ENCODE results near the gene IFIT3.
A peak's percentile ranks its signal among the peaks of the same experiment; 100 is the strongest.
"Not testable (repeated sequence)": the region's sequence is repeated elsewhere in the genome, so short reads cannot be mapped to it uniquely, and the experiment has no call there.

IFIT3 gene

DNA sequence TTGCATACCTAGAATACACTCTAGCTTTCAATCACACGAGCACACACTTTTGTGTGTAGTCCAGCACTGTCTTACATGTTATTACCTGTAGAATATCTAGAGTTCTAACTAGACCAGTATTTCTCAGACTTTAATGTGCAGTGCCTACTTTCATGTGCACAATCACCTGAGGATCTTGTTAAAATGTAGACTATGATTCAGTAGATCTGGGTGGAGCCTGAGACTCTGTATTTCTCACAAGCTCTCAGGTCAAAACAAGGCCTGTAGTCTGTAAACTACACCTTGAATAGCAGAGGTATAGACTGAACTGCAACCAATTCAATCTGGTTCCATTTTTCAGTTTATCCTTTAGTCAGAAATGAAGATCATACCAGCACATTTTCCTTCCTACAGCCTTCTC, 14.8 kb upstream of the IFIT3 start:
- Histone ChIP-seq H3K27ac (ENCODE audit: low read depth, low read length) (no peak overlapping the region), H3K4me3 (ENCODE audit: low read length) (no peak overlapping the region), H3K4me1 (ENCODE audit: insufficient read depth, low read length) (no peaks in the 10 kb centered on the region), H3K9me3 (ENCODE audit: insufficient read depth, low read depth, low read length) (no peaks in the 10 kb centered on the region; the same call in 1 of the 2 replicates), H3K36me3 (ENCODE audit: insufficient read depth, low read length) (no peaks in the 10 kb centered on the region), H3K27me3 (ENCODE audit: insufficient read depth, low read length) (no peaks in the 10 kb centered on the region), H3K9ac (ENCODE audit: low read depth, low read length) (no peak overlapping the region)
- 100% methylated on average over 1 of the region's 1 CpG for WGBS

DNA sequence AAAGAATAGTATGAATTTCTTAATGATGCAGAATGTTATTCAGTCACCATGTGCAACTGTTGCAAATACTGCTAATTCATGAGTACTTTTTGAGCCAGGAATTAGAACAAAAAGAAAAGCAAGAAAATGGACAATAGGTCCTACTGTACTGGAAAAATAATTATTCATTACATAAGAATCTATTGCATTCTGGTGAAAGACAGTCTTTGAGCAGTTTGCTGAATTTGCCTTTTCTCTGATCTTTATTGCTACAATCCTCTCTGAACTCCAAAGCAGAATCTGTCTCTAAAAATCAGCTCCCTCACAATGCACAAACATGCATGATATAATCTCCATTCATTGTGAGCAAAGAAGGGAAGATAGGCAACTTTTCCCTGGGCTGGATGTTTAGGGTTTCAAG, 13.1 kb upstream of the IFIT3 start:
- H3K27me3 ChIP-seq (ENCODE audit: insufficient read depth, low read length) = no peaks in the 10 kb centered on the region
- no peaks in the 10 kb centered on the region for H3K4me1 ChIP-seq (ENCODE audit: insufficient read depth, low read length)
- no peaks in the 10 kb centered on the region; the same call in 1 of the 2 replicates for H3K9me3 ChIP-seq (ENCODE audit: insufficient read depth, low read depth, low read length)
- H3K9ac ChIP-seq (ENCODE audit: low read depth, low read length) = no peak overlapping the region
- H3K4me3 ChIP-seq (ENCODE audit: low read length) = no peak overlapping the region
- no peak overlapping the region for H3K27ac ChIP-seq (ENCODE audit: low read depth, low read length)
- H3K36me3 ChIP-seq (ENCODE audit: insufficient read depth, low read length) = no peaks in the 10 kb centered on the region

DNA sequence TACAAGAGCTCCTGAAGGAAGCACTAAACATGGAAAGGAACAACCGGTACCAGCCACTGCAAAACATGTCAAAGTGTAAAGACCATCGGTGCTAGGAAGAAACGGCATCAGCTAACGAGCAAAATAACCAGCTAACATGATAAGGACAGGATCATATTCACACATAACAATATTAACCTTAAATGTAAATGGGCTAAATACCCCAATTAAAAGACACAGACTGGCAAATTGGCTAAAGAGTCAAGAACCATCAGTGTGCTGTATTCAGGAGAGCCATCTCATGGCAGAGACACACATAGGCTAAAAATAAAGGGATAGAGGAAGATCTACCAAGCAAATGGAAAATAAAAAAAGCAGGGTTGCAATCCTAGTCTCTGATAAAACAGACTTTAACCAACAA, 9.8 kb upstream of the IFIT3 start:
- 98% methylated on average over 4 of the region's 4 CpGs for WGBS

DNA sequence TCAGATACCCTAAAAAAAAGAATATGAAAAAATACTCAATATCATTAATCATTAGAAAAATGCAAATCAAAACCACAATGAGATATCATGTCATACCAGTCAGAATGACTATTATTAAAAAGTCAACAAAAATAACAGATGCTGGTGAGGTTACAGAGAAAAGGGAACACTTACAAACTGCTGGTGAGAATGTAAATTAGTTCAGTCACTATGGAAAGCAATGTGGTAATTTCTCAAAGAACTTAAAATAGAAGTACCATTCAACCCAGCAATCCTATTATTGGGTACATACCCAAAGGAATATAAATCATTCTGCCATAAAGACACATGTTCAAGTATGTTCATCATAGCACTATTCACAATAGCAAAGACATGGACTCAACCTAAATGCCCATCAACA, 2.7 kb upstream of the IFIT3 start:
- not testable (repeated sequence) for H3K9ac ChIP-seq (ENCODE audit: low read depth, low read length); H3K36me3 ChIP-seq (ENCODE audit: insufficient read depth, low read length); H3K27me3 ChIP-seq (ENCODE audit: insufficient read depth, low read length); H3K9me3 ChIP-seq (ENCODE audit: insufficient read depth, low read depth, low read length); H3K27ac ChIP-seq (ENCODE audit: low read depth, low read length); H3K4me3 ChIP-seq (ENCODE audit: low read length)
- H3K4me1 ChIP-seq (ENCODE audit: insufficient read depth, low read length) = peaks cover 30% of the 10 kb centered on the region

More for the DNA sequence above, 9.8 kb upstream of the IFIT3 start:
- H3K27me3 ChIP-seq (ENCODE audit: insufficient read depth, low read length); H3K9me3 ChIP-seq (ENCODE audit: insufficient read depth, low read depth, low read length); H3K4me1 ChIP-seq (ENCODE audit: insufficient read depth, low read length); H3K36me3 ChIP-seq (ENCODE audit: insufficient read depth, low read length); H3K9ac ChIP-seq (ENCODE audit: low read depth, low read length); H3K4me3 ChIP-seq (ENCODE audit: low read length); H3K27ac ChIP-seq (ENCODE audit: low read depth, low read length): not testable (repeated sequence)

DNA sequence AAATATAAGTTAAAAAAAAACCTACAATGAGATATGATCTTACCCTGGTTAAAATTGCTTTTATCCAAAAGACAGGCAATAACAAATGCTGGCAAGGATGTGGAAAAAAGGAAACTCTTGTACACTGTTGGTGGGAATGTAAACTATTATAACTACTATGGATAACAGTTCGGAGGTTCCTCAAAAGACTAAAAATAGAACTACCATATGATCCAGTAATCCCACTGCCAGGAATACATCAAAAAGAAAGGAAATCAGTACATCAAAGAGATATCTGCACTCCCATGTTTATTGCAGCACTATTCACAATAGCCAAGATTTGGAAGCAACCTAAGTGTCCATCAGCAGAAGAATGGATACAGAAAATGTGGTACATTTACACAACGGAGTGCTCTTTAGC, 1.9 kb upstream of the IFIT3 start:
- H3K27ac ChIP-seq (ENCODE audit: low read depth, low read length); H3K27me3 ChIP-seq (ENCODE audit: insufficient read depth, low read length); H3K9me3 ChIP-seq (ENCODE audit: insufficient read depth, low read depth, low read length); H3K9ac ChIP-seq (ENCODE audit: low read depth, low read length); H3K36me3 ChIP-seq (ENCODE audit: insufficient read depth, low read length); H3K4me3 ChIP-seq (ENCODE audit: low read length): not testable (repeated sequence)
- peaks cover 34% of the 10 kb centered on the region for H3K4me1 ChIP-seq (ENCODE audit: insufficient read depth, low read length)
- WGBS = 92% methylated on average over 2 of the region's 2 CpGs

DNA sequence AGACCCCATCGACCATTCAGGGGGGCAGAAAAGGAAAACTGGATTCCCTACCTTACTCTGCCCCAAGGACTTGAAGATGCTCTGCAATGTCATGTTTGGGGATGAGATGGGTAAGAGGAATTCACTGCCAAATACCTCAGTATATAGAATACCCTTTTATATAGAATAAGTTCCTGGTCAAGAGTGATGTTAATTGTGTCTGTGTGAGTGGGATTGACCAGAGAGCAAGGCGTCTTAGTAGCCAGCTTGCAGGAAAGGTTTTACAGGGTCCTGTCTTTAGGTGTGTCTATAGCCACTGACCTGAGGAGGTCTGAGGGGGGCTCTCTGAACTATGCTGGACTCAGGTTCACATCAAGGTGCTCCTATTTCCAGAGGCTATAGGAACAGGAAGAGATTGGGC, 1.4 kb downstream of the IFIT3 start:
- Histone ChIP-seq H3K36me3 (ENCODE audit: insufficient read depth, low read length) (no peaks in the 10 kb centered on the region), H3K4me1 (ENCODE audit: insufficient read depth, low read length) (peaks cover 54% of the 10 kb centered on the region), H3K27ac (ENCODE audit: low read depth, low read length) (no peak overlapping the region), H3K27me3 (ENCODE audit: insufficient read depth, low read length) (no peaks in the 10 kb centered on the region), H3K9ac (ENCODE audit: low read depth, low read length) (no peak overlapping the region), H3K9me3 (ENCODE audit: insufficient read depth, low read depth, low read length) (no peaks in the 10 kb centered on the region), H3K4me3 (ENCODE audit: low read length) (no peak overlapping the region)
- WGBS = 94% methylated on average over 2 of the region's 2 CpGs

DNA sequence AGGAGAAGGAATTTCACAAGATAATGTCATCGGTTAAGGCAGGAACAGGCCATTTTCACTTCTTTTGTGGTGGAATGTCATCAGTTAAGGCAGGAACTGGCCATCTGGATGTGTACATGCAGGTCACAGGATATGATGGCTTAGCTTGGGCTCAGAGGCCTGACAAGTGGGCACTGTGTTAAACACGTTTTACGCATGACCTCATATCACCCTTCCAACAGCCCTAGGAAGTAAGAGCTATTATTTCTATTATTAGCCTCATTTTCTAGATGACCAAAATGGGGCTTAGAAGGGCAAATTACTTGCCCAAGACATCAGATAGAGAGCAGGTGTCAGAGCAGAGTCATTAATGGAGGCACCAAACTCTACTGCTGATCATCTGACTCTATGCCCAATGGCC, 2.2 kb downstream of the IFIT3 start:
- not testable (repeated sequence) for H3K9me3 ChIP-seq (ENCODE audit: insufficient read depth, low read depth, low read length); H3K27ac ChIP-seq (ENCODE audit: low read depth, low read length); H3K27me3 ChIP-seq (ENCODE audit: insufficient read depth, low read length); H3K4me3 ChIP-seq (ENCODE audit: low read length); H3K36me3 ChIP-seq (ENCODE audit: insufficient read depth, low read length); H3K9ac ChIP-seq (ENCODE audit: low read depth, low read length)
- peaks cover 55% of the 10 kb centered on the region for H3K4me1 ChIP-seq (ENCODE audit: insufficient read depth, low read length)
- WGBS = 57% methylated on average over 1 of the region's 3 CpGs

DNA sequence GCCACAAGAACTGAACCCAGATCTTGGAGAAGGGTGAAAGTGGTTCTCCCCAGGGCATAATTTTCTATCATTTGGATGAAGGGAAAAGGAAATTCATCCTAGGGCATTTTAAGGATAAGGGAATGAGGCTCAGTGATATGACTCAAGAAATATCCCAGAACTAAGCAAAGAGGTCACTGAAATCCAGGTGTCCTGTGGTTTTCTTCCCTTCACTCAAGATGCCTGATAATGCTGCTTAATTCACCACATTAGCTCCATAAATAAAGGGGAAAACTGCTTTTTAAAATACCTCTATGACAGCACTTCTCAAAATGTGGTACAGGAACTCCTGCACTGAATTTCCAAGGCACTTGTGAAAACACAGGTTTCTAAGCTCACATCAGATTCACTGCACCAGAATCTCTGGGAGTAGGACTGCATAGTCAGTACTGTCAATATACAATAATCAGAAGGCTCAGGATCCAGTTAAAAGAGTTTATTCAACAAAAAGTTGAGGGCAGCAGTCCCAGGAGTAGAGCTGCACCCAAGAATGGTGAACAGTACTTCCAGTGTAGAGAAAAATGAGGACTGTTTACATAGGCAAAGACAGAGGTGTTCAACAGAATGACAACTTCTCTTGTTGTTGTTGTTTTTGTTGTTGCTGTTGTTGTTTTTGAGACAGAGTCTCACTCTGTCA, 2.9 kb downstream of the IFIT3 start:
- H3K27ac ChIP-seq (ENCODE audit: low read depth, low read length) = no peak overlapping the region
- no peak overlapping the region for H3K4me3 ChIP-seq (ENCODE audit: low read length)
- H3K4me1 ChIP-seq (ENCODE audit: insufficient read depth, low read length) = peaks cover 55% of the 10 kb centered on the region
- H3K36me3 ChIP-seq (ENCODE audit: insufficient read depth, low read length) = no peaks in the 10 kb centered on the region
- no peak overlapping the region for H3K9ac ChIP-seq (ENCODE audit: low read depth, low read length)
- H3K27me3 ChIP-seq (ENCODE audit: insufficient read depth, low read length) = no peaks in the 10 kb centered on the region
- no peaks in the 10 kb centered on the region for H3K9me3 ChIP-seq (ENCODE audit: insufficient read depth, low read depth, low read length)

DNA sequence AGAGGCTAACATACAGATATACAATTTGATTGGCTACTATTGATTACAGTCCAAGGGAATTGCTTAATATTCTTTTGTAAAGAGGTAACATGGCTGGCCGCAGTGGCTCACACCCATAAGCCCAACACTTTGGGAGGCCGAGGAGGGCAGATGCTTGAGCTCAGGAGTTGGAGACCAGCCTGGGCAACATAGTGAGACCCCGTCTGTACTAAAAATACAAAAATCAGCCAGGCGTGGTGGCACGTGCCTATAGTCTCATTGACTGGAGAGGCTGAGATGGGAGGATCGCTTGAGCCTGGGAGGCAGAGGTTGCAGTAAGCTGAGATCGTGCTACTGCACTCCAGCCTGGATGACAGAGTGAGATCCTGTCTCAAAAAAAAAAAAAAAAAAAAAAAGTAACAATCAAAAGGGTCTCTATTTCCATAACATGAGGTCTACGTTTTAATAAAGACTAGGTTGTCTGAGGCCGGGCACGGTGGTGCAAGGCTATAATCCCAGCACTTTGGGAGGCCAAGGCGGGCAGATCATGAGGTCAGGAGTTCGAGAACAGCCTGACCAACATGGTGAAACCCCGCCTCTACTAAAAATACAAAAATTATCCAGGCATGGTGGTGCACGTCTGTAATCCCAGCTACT, 3.8 kb downstream of the IFIT3 start:
- WGBS = 96% methylated on average over 14 of the region's 14 CpGs
- H3K9me3 ChIP-seq (ENCODE audit: insufficient read depth, low read depth, low read length); H3K9ac ChIP-seq (ENCODE audit: low read depth, low read length); H3K27ac ChIP-seq (ENCODE audit: low read depth, low read length); H3K4me3 ChIP-seq (ENCODE audit: low read length); H3K36me3 ChIP-seq (ENCODE audit: insufficient read depth, low read length); H3K27me3 ChIP-seq (ENCODE audit: insufficient read depth, low read length): not testable (repeated sequence)
- peaks cover 52% of the 10 kb centered on the region for H3K4me1 ChIP-seq (ENCODE audit: insufficient read depth, low read length)

DNA sequence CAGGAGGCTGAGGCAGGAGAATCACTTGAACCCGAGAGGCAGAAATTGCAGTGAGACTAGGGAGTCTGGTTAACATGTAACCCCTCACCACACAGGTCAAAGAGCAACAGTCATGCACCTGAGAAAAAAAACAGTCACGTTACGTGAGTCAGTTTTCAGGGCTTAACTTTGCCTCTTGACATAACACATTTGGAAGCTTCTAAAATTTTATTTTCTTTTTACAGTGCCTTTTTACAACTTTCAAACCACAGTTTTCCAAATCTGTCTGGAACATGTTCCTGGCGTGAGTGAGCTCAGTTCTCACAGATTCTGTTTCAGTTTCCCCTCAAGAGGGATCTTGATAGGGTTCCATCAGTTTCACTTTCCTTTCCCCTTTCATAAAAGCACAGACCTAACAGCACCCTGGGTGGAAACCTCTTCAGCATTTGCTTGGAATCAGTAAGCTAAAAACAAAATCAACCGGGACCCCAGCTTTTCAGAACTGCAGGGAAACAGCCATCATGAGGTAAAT, 4.4 kb downstream of the IFIT3 start:
- Histone ChIP-seq H3K9ac (ENCODE audit: low read depth, low read length) (no peak overlapping the region), H3K4me3 (ENCODE audit: low read length) (no peak overlapping the region), H3K36me3 (ENCODE audit: insufficient read depth, low read length) (no peaks in the 10 kb centered on the region), H3K9me3 (ENCODE audit: insufficient read depth, low read depth, low read length) (no peaks in the 10 kb centered on the region), H3K27me3 (ENCODE audit: insufficient read depth, low read length) (no peaks in the 10 kb centered on the region), H3K27ac (ENCODE audit: low read depth, low read length) (peak overlapping the region; percentile 52), H3K4me1 (ENCODE audit: insufficient read depth, low read length) (peaks cover 48% of the 10 kb centered on the region)
- 82% methylated on average over 5 of the region's 5 CpGs for WGBS

DNA sequence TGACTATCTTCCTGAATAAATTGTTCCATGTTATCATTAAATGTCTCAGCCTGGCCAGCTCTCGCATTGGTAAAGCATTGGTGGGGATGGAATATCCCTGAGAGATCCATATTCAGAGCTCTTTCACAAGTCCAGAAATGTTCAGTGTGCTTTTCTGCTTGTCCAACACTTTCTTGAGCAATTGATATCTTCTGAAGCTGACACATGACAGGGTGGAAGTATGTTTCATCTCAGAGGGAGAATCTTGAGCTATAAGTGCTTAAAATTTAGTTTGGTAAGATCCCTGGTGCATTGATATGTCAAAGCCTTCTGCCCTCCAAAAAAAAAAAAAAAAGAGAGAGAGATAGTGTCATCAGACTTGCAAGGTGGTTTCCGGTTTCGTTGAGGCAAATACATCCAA, 7.4 kb downstream of the IFIT3 start:
- peaks cover 24% of the 10 kb centered on the region for H3K4me1 ChIP-seq (ENCODE audit: insufficient read depth, low read length)
- WGBS = 95% methylated on average over 3 of the region's 3 CpGs
- H3K9me3 ChIP-seq (ENCODE audit: insufficient read depth, low read depth, low read length) = no peaks in the 10 kb centered on the region
- no peaks in the 10 kb centered on the region for H3K27me3 ChIP-seq (ENCODE audit: insufficient read depth, low read length)
- H3K27ac ChIP-seq (ENCODE audit: low read depth, low read length) = no peak overlapping the region
- H3K4me3 ChIP-seq (ENCODE audit: low read length) = no peak overlapping the region
- H3K9ac ChIP-seq (ENCODE audit: low read depth, low read length) = no peak overlapping the region
- no peaks in the 10 kb centered on the region for H3K36me3 ChIP-seq (ENCODE audit: insufficient read depth, low read length)

DNA sequence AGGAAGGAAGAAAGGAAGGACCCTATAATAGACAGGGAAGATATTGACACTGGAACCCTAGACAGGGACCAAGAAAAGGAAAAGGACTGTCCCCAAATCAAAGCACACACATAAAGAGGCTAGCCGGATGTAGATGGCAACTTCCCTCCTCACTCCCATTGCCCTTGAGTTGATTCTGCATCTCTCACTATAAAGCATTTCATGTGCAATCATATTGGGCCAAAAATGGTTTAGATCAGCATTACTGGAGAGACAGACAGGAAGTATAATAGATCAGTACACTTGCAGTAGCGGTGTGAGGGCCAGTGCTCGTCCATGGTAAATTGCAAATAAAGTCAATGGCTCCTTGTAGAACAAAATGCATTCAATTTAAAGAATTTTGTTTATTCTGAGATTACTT, 8.4 kb downstream of the IFIT3 start:
- H3K4me3 ChIP-seq (ENCODE audit: low read length) = no peak overlapping the region
- H3K9ac ChIP-seq (ENCODE audit: low read depth, low read length) = no peak overlapping the region
- no peak overlapping the region for H3K27ac ChIP-seq (ENCODE audit: low read depth, low read length)
- no peaks in the 10 kb centered on the region for H3K36me3 ChIP-seq (ENCODE audit: insufficient read depth, low read length)
- WGBS = 98% methylated on average over 3 of the region's 3 CpGs
- H3K27me3 ChIP-seq (ENCODE audit: insufficient read depth, low read length) = no peaks in the 10 kb centered on the region
- peaks cover 22% of the 10 kb centered on the region for H3K4me1 ChIP-seq (ENCODE audit: insufficient read depth, low read length)
- no peaks in the 10 kb centered on the region for H3K9me3 ChIP-seq (ENCODE audit: insufficient read depth, low read depth, low read length)

Measured in HUES64 (cell line).